ENCODE results near the gene USP3. TPM values are rescaled to one million over a fixed set of nuclear protein-coding genes. Genes with fewer than 3 reads are reported as not detected.

Gene USP3
- total and polyA plus RNA-seq, 2 donors (not counting 1 experiment from before 2014, with no cell fraction given), result 21.3 to 55.5 TPM

DNA sequence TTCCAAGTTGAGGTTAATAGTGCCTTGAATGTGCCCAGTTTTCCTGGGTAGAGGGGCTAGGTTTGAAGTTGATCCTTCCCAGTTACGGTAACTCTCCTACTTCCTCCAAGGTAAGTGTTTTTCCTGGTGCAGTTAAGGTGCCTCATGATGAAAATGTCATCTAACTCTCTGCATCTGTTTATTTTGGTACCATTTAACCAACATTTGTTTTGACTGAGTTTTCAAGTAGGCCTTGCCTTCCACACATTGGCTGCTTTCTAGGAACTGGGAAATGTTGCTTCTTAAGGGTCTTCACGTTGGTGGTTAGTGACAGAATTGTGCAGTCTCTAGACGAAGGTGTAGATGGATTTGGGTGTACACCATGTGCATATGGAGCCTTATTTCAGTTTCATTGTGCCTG lies 31.3 kb downstream of the USP3 start:
- no peaks in the 10 kb centered on the region for H4K20me1 ChIP-seq (ENCODE audit: control insufficient read depth, extremely low read depth, insufficient read depth, low read length)
- H3K36me3 ChIP-seq (ENCODE audit: control insufficient read depth, insufficient read depth, low read length), result no peaks in the 10 kb centered on the region
- H3K4me3 ChIP-seq (replicated peaks in 1 of 4; ENCODE audit: control extremely low read depth in 1 of 4, insufficient read depth in 1 of 4, low read depth in 3 of 4, low read length in 4 of 4), result no peak overlapping the region
- peaks cover 13% of the 10 kb centered on the region for H3K79me2 ChIP-seq (ENCODE audit: control insufficient read depth, insufficient read depth, low read length)
- H3K27ac ChIP-seq (ENCODE audit: insufficient read depth, low read length), result no peak overlapping the region
- no peaks in the 10 kb centered on the region for H3K4me1 ChIP-seq (ENCODE audit: control insufficient read depth, extremely low read depth, insufficient read depth, low read length)
- H2AFZ ChIP-seq (ENCODE audit: low read length), result no peak overlapping the region
- no peak for TF ChIP-seq EZH2 (IDR thresholded peaks at IDR 0.05; ENCODE audit: low read length, missing control alignments)
- TF ChIP-seq, protein P1, sequence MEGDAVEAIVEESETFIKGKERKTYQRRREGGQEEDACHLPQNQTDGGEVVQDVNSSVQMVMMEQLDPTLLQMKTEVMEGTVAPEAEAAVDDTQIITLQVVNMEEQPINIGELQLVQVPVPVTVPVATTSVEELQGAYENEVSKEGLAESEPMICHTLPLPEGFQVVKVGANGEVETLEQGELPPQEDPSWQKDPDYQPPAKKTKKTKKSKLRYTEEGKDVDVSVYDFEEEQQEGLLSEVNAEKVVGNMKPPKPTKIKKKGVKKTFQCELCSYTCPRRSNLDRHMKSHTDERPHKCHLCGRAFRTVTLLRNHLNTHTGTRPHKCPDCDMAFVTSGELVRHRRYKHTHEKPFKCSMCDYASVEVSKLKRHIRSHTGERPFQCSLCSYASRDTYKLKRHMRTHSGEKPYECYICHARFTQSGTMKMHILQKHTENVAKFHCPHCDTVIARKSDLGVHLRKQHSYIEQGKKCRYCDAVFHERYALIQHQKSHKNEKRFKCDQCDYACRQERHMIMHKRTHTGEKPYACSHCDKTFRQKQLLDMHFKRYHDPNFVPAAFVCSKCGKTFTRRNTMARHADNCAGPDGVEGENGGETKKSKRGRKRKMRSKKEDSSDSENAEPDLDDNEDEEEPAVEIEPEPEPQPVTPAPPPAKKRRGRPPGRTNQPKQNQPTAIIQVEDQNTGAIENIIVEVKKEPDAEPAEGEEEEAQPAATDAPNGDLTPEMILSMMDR (conservative IDR thresholded peaks at IDR 0.05 in 1 of 2, IDR thresholded peaks at IDR 0.05 in 1 of 2; ENCODE audit: low read depth in 1 of 2, low read length in 2 of 2), result no peak
- no peak overlapping the region for H3K4me2 ChIP-seq (ENCODE audit: extremely low read depth, insufficient read depth, low read length)
- H3K9me3 ChIP-seq (ENCODE audit: control insufficient read depth, insufficient read depth, low read depth, low read length), result no peaks in the 10 kb centered on the region
- H3K27me3 ChIP-seq (ENCODE audit: control insufficient read depth, insufficient read depth, low read length), result no peaks in the 10 kb centered on the region
- no peak for DNase-seq (ENCODE audit: low read depth in 2 of 2)
- H3K9ac ChIP-seq (ENCODE audit: insufficient read depth, low read length), result no peak overlapping the region

DNA sequence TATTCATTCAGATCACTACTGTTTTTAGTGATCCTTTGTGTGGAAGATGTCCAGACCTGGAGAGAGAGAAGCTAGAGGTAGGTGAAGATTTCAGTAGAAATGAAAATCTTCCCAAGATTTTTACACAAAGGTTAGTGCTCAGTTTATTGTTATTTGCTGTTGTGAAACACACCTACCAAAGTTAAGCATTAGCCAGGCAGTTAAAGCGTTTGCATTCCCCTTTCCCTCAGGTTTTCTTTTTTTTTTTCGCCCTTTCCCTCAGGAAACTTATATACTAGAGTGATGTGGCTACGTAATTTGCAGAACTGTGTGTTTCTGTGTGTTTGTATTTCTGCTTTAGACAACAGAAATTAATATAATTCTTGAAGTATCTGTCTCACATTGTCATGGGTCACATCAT lies 34.5 kb downstream of the USP3 start:
- Histone ChIP-seq H3K4me2 (ENCODE audit: extremely low read depth, insufficient read depth, low read length) (no peak overlapping the region), H3K27ac (ENCODE audit: insufficient read depth, low read length) (no peak overlapping the region), H3K27me3 (ENCODE audit: control insufficient read depth, insufficient read depth, low read length) (no peaks in the 10 kb centered on the region), H3K79me2 (ENCODE audit: control insufficient read depth, insufficient read depth, low read length) (peaks cover 3% of the 10 kb centered on the region), H3K9ac (ENCODE audit: insufficient read depth, low read length) (no peak overlapping the region), H3K4me3 (replicated peaks in 1 of 4; ENCODE audit: control extremely low read depth in 1 of 4, insufficient read depth in 1 of 4, low read depth in 3 of 4, low read length in 4 of 4) (no peak overlapping the region), H3K4me1 (ENCODE audit: control insufficient read depth, extremely low read depth, insufficient read depth, low read length) (no peaks in the 10 kb centered on the region), H2AFZ (ENCODE audit: low read length) (no peak overlapping the region), H3K9me3 (ENCODE audit: control insufficient read depth, insufficient read depth, low read depth, low read length) (no peaks in the 10 kb centered on the region), H4K20me1 (ENCODE audit: control insufficient read depth, extremely low read depth, insufficient read depth, low read length) (no peaks in the 10 kb centered on the region), H3K36me3 (ENCODE audit: control insufficient read depth, insufficient read depth, low read length) (no peaks in the 10 kb centered on the region)
- DNase-seq (ENCODE audit: low read depth in 2 of 2), result no peak
- TF ChIP-seq, protein P1 (conservative IDR thresholded peaks at IDR 0.05 in 1 of 2, IDR thresholded peaks at IDR 0.05 in 1 of 2; ENCODE audit: low read depth in 1 of 2, low read length in 2 of 2), result no peak
- no peak for TF ChIP-seq EZH2 (IDR thresholded peaks at IDR 0.05; ENCODE audit: low read length, missing control alignments)

DNA sequence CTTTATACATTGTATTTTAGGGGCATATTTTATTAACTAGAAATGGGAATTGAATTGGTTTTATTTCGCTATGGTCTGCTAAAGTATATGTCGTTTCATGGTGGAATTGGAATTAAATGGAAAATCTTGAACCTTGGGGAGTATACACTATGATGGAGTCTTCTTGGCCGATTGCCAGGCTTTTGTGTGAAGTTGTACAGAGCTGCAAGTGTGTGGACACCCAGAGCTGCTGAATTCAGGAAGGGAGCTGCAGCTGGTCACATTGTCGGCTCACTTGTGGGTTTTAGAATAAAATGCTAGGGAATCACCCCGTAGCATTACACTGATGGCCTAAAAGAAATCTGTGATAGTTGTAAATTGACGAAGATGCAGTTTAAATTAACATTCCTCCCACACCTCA lies 35.1 kb downstream of the USP3 start:
- no peak for DNase-seq (ENCODE audit: low read depth in 2 of 2)
- H3K4me2 ChIP-seq (ENCODE audit: extremely low read depth, insufficient read depth, low read length), result no peak overlapping the region
- no peaks in the 10 kb centered on the region for H3K4me1 ChIP-seq (ENCODE audit: control insufficient read depth, extremely low read depth, insufficient read depth, low read length)
- H3K4me3 ChIP-seq (replicated peaks in 1 of 4; ENCODE audit: control extremely low read depth in 1 of 4, insufficient read depth in 1 of 4, low read depth in 3 of 4, low read length in 4 of 4), result no peak overlapping the region
- no peaks in the 10 kb centered on the region for H3K9me3 ChIP-seq (ENCODE audit: control insufficient read depth, insufficient read depth, low read depth, low read length)
- H4K20me1 ChIP-seq (ENCODE audit: control insufficient read depth, extremely low read depth, insufficient read depth, low read length), result no peaks in the 10 kb centered on the region
- no peak for TF ChIP-seq EZH2 (IDR thresholded peaks at IDR 0.05; ENCODE audit: low read length, missing control alignments)
- TF ChIP-seq, protein P1 (conservative IDR thresholded peaks at IDR 0.05 in 1 of 2, IDR thresholded peaks at IDR 0.05 in 1 of 2; ENCODE audit: low read depth in 1 of 2, low read length in 2 of 2), result no peak
- H2AFZ ChIP-seq (ENCODE audit: low read length), result no peak overlapping the region
- no peaks in the 10 kb centered on the region for H3K36me3 ChIP-seq (ENCODE audit: control insufficient read depth, insufficient read depth, low read length)
- H3K9ac ChIP-seq (ENCODE audit: insufficient read depth, low read length), result no peak overlapping the region
- H3K27me3 ChIP-seq (ENCODE audit: control insufficient read depth, insufficient read depth, low read length), result no peaks in the 10 kb centered on the region
- H3K27ac ChIP-seq (ENCODE audit: insufficient read depth, low read length), result no peak overlapping the region
- H3K79me2 ChIP-seq (ENCODE audit: control insufficient read depth, insufficient read depth, low read length), result peaks cover 1% of the 10 kb centered on the region
